SK-N-SH (cell line): ENCODE results near the gene SCN7A. TPM values are rescaled to one million over a fixed set of nuclear protein-coding genes. Genes with fewer than 3 reads are reported as not detected.

Source experiments
- CTCF ChIA-PET: fragments of 300-600, 350-600 bp; formaldehyde crosslinking; extraction: SDS; loops from one replicate; lab custom pipeline; 2021; lab: Yijun Ruan, JAX
- POLR2A ChIA-PET: fragments of 350-600 bp; sonication (Branson Sonifier 250); formaldehyde crosslinking; extraction: SDS; loops from one replicate; lab custom pipeline; 2020; ENCODE audit warnings: antibody characterized with exemption, inconsistent platforms; lab: Yijun Ruan, JAX
- DNase-seq: peaks from one replicate; pipeline ENCODE4 v3.0.0; 2012
- H2AFZ ChIP-seq: fragments of 200-600 bp; sonication (generic); 2 replicates; pipeline ENCODE4 v1.8.1; 2016; ENCODE audit warnings: antibody characterized with exemption, mild to moderate bottlenecking, low read depth
- H3F3A ChIP-seq: fragments of 200-600 bp; sonication (generic); replicated peaks from 2 replicates; pipeline ENCODE3; 2016; ENCODE audit warnings: antibody characterized with exemption, mild to moderate bottlenecking; ENCODE audit not compliant: insufficient read depth
- H3K27ac ChIP-seq, 2 experiments: fragments of 200-500 bp in 1 of 2; fragments of 200-600 bp in 1 of 2; sonication (Bioruptor generic) in 1 of 2; sonication (generic), shearing (Covaris generic) in 1 of 2; 2 replicates each; pipeline versions ENCODE4 v1.5.1 to v1.6.1; 2014 to 2016; ENCODE audit warnings: low read depth in 2 of 2, inconsistent platforms in 1 of 2, low read length in 1 of 2, mild to moderate bottlenecking in 1 of 2, mixed read lengths in 1 of 2
- H3K27me3 ChIP-seq: fragments of 200-600 bp; sonication (generic), shearing (Covaris generic); 2 replicates; pipeline ENCODE4 v1.6.1; 2016; ENCODE audit warnings: mixed run types; ENCODE audit not compliant: insufficient read depth
- H3K36me3 ChIP-seq, 2 experiments: fragments of 200-500 bp in 1 of 2; fragments of 200-600 bp in 1 of 2; sonication (Bioruptor generic) in 1 of 2; sonication (generic) in 1 of 2; replicated peaks in 1 of 2; 2 replicates each; pipeline versions ENCODE3 to v1.5.1; 2014 to 2016; ENCODE audit warnings: low read length in 1 of 2, mild to moderate bottlenecking in 1 of 2; ENCODE audit not compliant: insufficient read depth in 2 of 2, control insufficient read depth in 1 of 2
- H3K4me1 ChIP-seq, 2 experiments: fragments of 200-500 bp in 1 of 2; fragments of 200-600 bp in 1 of 2; sonication (Bioruptor generic) in 1 of 2; sonication (generic), shearing (Covaris generic) in 1 of 2; 2 replicates each; pipeline versions ENCODE4 v1.5.1 to v1.6.1; 2014 to 2016; ENCODE audit warnings: low read depth in 1 of 2, low read length in 1 of 2, mixed run types in 1 of 2; ENCODE audit not compliant: insufficient read depth in 2 of 2, control insufficient read depth in 1 of 2
- H3K4me2 ChIP-seq: fragments of 200-600 bp; sonication (generic), shearing (Covaris generic); 2 replicates; pipeline ENCODE4 v1.6.1; 2017; ENCODE audit warnings: mixed run types
- H3K4me3 ChIP-seq, 2 experiments: fragments of 200-500 bp in 1 of 2; fragments of 200-600 bp in 1 of 2; sonication (Bioruptor generic) in 1 of 2; sonication (generic), shearing (Covaris generic) in 1 of 2; 2 replicates each; pipeline versions ENCODE4 v1.5.1 to v1.8.1; 2014 to 2016; ENCODE audit warnings: low read depth in 2 of 2, inconsistent platforms in 1 of 2, low read length in 1 of 2, mild to moderate bottlenecking in 1 of 2, mixed read lengths in 1 of 2, moderate library complexity in 1 of 2
- H3K79me2 ChIP-seq: fragments of 200-600 bp; sonication (generic); 2 replicates; pipeline ENCODE4 v1.8.1; 2017; ENCODE audit warnings: mild to moderate bottlenecking; ENCODE audit not compliant: insufficient read depth
- H3K9ac ChIP-seq: fragments of 200-600 bp; sonication (generic); 2 replicates; pipeline ENCODE4 v1.6.1; 2017; ENCODE audit warnings: mixed run types
- H3K9me2 ChIP-seq: fragments of 200-600 bp; sonication (generic); 2 replicates; pipeline ENCODE4 v1.6.1; 2017; ENCODE audit warnings: mixed run types
- H3K9me3 ChIP-seq: fragments of 200-600 bp; sonication (generic); 2 replicates; pipeline ENCODE4 v1.6.1; 2017; ENCODE audit warnings: mixed run types, mild to moderate bottlenecking, moderate library complexity
- H4K20me1 ChIP-seq: fragments of 200-600 bp; sonication (generic); 2 replicates; pipeline ENCODE4 v1.6.1; 2017; ENCODE audit warnings: mild to moderate bottlenecking, mixed run types; ENCODE audit not compliant: insufficient read depth
- CHD2 ChIP-seq: fragments of 150-350 bp; IDR thresholded peaks from 2 replicates; pipeline ENCODE4 v1.6.1; 2018; ENCODE audit warnings: low read length; ENCODE audit not compliant: partially characterized antibody
- ELF1 ChIP-seq: IDR thresholded peaks from 2 replicates; pipeline ENCODE4 v1.4.0; 2012
- EZH2phosphoT487 ChIP-seq: fragments of 200-600 bp; sonication (generic); IDR thresholded peaks from 2 replicates; pipeline ENCODE4 v1.6.1; 2017; ENCODE audit warnings: low read depth, mixed run types, mild to moderate bottlenecking, antibody characterized with exemption, moderate library complexity, borderline replicate concordance
- FOSL2 ChIP-seq: IDR thresholded peaks from 2 replicates; pipeline ENCODE4 v1.4.0; 2012; ENCODE audit warnings: low read depth, mild to moderate bottlenecking, moderate library complexity, borderline replicate concordance
- GABPA ChIP-seq: IDR thresholded peaks from 2 replicates; pipeline ENCODE4 v1.4.0; 2012; ENCODE audit warnings: low read depth, mild to moderate bottlenecking
- GATA2 ChIP-seq: sonication (generic); formaldehyde crosslinking; IDR thresholded peaks from 2 replicates; pipeline ENCODE4 v1.5.0; 2020; ENCODE audit warnings: mild to moderate bottlenecking, missing genetic modification reagents
- JUND ChIP-seq: IDR thresholded peaks from 2 replicates; pipeline ENCODE4 v1.4.0; 2012
- MXI1 ChIP-seq: IDR thresholded peaks from 2 replicates; pipeline ENCODE4 v1.6.1; 2012; ENCODE audit warnings: mild to moderate bottlenecking, low read depth, low read length, improper control_type of control experiment
- NFIC ChIP-seq: IDR thresholded peaks from 2 replicates; pipeline ENCODE4 v1.4.0; 2012; ENCODE audit warnings: borderline replicate concordance
- RCOR1 ChIP-seq: fragments of 150-350 bp; IDR thresholded peaks from 2 replicates; pipeline ENCODE4 v1.6.1; 2017; ENCODE audit warnings: antibody characterized with exemption, low read length
- SMC3 ChIP-seq: IDR thresholded peaks from 2 replicates; pipeline ENCODE4 v1.6.1; 2012; ENCODE audit warnings: low read depth, low read length, improper control_type of control experiment
- WGBS: methylation state at CpG from one replicate; pipeline ENCODE4 v1.1.6; 2017; ENCODE audit warnings: low lambda C conversion rate; 5-methylcytosine and 5-hydroxymethylcytosine counted together
- polyA plus RNA-seq, 3 experiments: library from polyadenylated mRNA; depleted of rRNA; stranded (reverse); fragments of >200 nt; gene quantifications; 2 replicates each; pipeline ENCODE4 v1.2.3, GENCODE V29; 2012
- TF ChIP-seq, protein P1 (sequence below): IDR thresholded peaks from 2 replicates; pipeline ENCODE4; 2012
- TF ChIP-seq, protein P2 (sequence below): IDR thresholded peaks from 2 replicates; pipeline ENCODE4 v1.6.1; 2012; ENCODE audit warnings: mild to moderate bottlenecking, low read depth, low read length, moderate library complexity
- TF ChIP-seq, protein P3 (sequence below): fragments of 200-600 bp; sonication (generic); IDR thresholded peaks from 2 replicates; pipeline ENCODE4 v1.6.1; 2017; ENCODE audit warnings: antibody characterized with exemption, mild to moderate bottlenecking, moderate library complexity

Gene SCN7A
- polyA plus RNA-seq, 1 of the 3 experiments (the other 2 are of a cell fraction): 0.02 TPM

DNA sequence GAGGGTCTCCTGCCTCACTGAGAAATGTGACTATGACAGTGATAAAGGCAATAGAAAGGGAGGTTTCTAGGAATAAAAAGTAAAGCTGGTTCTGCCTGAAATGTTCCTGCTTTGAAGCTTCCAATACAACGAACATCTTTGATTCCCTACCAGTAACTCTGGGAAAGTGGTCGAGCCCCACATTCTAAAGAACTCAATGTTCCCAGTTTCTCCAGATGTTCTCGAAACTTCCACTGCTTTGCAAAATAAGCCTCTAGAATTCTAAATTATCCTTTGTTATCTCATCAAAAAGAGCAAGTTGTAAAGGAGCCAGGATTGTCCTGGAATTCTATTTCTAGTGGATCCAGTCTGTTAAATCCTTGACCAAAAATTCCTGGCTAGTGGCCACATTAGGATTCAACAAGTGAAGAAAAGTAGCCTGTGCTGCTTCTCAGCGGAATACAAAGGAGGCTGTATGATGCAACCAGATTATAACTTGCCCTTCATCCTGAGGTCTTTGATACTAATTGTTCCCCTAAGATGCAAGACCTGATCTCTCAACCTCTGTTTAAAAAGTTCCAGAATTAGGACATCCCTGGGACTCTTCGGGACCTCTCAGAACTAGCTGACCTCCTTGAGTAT is 8.4 kb downstream of the SCN7A start:
- ChIA-PET POLR2A (no interaction called here), CTCF (interaction anchor here (0.9 to 1.0 kb wide), 2 partner anchors 10 to 66 kb away, joined by 3 read pairs; no protein-coding TSS in a partner anchor)
- Histone ChIP-seq H3K4me2 (no peak overlapping the region), H3K4me1 (no peaks in the 10 kb centered on the region), H4K20me1 (no peaks in the 10 kb centered on the region), H3K27me3 (no peaks in the 10 kb centered on the region), H3K27ac (no peak overlapping the region), H3K9me2 (no peaks in the 10 kb centered on the region), H3K9ac (no peak overlapping the region), H2AFZ (no peak overlapping the region), H3K9me3 (no peaks in the 10 kb centered on the region)
- no peak for TF ChIP-seq JUND
- TF ChIP-seq, all 33 proteins: peak for 0
- DNase-seq: no peak
- Histone ChIP-seq H3K4me3 (no peak overlapping the region), H3K36me3 (no peaks in the 10 kb centered on the region), H3K79me2 (no peaks in the 10 kb centered on the region), H3F3A (no peaks in the 10 kb centered on the region)
- 49% methylated on average over 5 of the region's 5 CpGs for WGBS

DNA sequence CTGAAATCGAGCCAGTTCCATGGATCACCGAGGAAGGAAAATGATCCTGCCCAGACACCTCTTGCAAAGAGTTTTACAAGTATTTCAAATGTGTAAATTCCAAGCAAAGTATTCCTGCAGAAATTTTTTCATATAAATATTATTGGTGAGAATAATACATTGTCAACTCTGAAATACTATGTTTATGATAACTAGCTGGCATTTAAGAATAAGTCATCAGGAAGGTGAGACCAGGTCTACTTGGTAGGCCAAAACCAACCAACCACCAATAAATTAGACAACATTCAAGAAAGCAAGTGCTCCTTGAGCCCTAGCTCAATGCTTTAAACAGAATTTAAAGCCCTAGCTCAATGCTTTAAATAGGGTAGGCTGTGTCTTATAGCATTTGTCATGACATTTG is 21.7 kb downstream of the SCN7A start:
- 75% methylated on average over 2 of the region's 2 CpGs for WGBS
- no peaks in the 10 kb centered on the region for H3F3A ChIP-seq
- H3K4me2 ChIP-seq: no peak overlapping the region
- no peaks in the 10 kb centered on the region for H3K36me3 ChIP-seq
- CTCF ChIA-PET: interaction anchor here (1.0 kb wide), 1 partner anchor 45 kb away, joined by 3 read pairs; no protein-coding TSS in a partner anchor
- no peak for DNase-seq
- no peaks in the 10 kb centered on the region for H3K27me3 ChIP-seq
- no peak overlapping the region for H2AFZ ChIP-seq
- no peaks in the 10 kb centered on the region for H4K20me1 ChIP-seq
- no peak for TF ChIP-seq ELF1
- no peak for TF ChIP-seq MXI1
- no peak for TF ChIP-seq CHD2
- TF ChIP-seq SMC3: no peak
- TF ChIP-seq GATA2 (CRISPR knock-in tag): no peak
- TF ChIP-seq NFIC: no peak
- no peak overlapping the region for H3K27ac ChIP-seq
- no peak overlapping the region for H3K4me3 ChIP-seq
- H3K9me3 ChIP-seq: no peaks in the 10 kb centered on the region
- POLR2A ChIA-PET: no interaction called here
- 0 out of 2 replicates have a peak, but pooled peaks cover 2% of the 10 kb centered on the region for H3K9me2 ChIP-seq
- H3K79me2 ChIP-seq: no peaks in the 10 kb centered on the region
- no peaks in the 10 kb centered on the region for H3K4me1 ChIP-seq
- no peak overlapping the region for H3K9ac ChIP-seq

DNA sequence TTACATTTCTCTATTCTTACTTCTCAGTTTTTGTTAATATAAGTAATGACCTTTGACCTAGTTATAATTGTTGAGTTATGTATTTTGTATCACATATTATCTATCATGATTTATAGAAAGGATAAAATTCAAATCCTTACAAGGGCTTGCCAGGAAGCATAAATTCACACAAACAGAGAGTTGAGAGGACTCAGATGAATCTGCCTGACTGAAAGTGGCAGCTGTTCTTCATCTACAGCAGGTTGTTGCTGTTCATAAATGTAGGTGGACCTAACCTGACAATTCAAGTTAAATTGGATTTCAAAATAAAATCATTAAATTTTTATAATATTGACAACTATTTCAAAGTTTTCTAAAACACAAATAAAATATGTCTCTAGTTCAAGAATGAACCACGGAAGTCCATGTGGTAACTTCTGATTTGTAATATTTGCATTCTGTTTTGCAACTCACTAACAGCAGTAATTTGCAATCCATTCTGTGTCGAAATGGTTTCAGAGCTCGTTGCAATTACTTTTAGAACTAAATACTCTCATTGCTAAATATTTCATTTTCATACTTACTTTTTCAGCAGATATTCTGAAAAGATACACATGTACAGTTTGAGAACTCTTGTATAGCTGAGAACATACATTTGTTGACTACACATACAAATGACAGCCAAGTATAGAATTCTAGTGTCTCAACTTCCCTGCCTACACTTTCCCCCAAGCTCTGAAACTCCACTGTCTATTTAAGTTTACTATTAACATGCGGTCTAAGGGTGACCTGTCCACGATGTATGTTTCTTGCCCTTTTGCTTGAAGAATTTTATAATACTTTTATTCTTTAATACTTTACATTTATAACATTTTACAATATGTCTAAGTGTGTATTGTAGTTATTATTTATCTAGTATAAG is 25.7 kb downstream of the SCN7A start:
- Histone ChIP-seq H3K27me3 (no peaks in the 10 kb centered on the region), H3K79me2 (no peaks in the 10 kb centered on the region), H3K9ac (no peak overlapping the region), H3F3A (no peaks in the 10 kb centered on the region), H3K4me1 (no peaks in the 10 kb centered on the region), H2AFZ (no peak overlapping the region), H3K36me3 (no peaks in the 10 kb centered on the region), H3K9me3 (no peaks in the 10 kb centered on the region), H4K20me1 (no peaks in the 10 kb centered on the region), H3K9me2 (0 out of 2 replicates have a peak, but pooled peaks cover 2% of the 10 kb centered on the region), H3K27ac (no peak overlapping the region), H3K4me3 (no peak overlapping the region), H3K4me2 (no peak overlapping the region)
- ChIA-PET POLR2A (no interaction called here), CTCF (no interaction called here)
- no peak for DNase-seq
- 69% methylated on average over 5 of the region's 5 CpGs for WGBS
- TF ChIP-seq ELF1: no peak
- TF ChIP-seq FOSL2: no peak
- TF ChIP-seq EZH2phosphoT487: no peak
- TF ChIP-seq RCOR1: no peak
- TF ChIP-seq, protein P1, sequence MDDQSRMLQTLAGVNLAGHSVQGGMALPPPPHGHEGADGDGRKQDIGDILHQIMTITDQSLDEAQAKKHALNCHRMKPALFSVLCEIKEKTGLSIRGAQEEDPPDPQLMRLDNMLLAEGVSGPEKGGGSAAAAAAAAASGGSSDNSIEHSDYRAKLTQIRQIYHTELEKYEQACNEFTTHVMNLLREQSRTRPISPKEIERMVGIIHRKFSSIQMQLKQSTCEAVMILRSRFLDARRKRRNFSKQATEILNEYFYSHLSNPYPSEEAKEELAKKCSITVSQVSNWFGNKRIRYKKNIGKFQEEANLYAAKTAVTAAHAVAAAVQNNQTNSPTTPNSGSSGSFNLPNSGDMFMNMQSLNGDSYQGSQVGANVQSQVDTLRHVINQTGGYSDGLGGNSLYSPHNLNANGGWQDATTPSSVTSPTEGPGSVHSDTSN: no peak
- TF ChIP-seq, protein P2, sequence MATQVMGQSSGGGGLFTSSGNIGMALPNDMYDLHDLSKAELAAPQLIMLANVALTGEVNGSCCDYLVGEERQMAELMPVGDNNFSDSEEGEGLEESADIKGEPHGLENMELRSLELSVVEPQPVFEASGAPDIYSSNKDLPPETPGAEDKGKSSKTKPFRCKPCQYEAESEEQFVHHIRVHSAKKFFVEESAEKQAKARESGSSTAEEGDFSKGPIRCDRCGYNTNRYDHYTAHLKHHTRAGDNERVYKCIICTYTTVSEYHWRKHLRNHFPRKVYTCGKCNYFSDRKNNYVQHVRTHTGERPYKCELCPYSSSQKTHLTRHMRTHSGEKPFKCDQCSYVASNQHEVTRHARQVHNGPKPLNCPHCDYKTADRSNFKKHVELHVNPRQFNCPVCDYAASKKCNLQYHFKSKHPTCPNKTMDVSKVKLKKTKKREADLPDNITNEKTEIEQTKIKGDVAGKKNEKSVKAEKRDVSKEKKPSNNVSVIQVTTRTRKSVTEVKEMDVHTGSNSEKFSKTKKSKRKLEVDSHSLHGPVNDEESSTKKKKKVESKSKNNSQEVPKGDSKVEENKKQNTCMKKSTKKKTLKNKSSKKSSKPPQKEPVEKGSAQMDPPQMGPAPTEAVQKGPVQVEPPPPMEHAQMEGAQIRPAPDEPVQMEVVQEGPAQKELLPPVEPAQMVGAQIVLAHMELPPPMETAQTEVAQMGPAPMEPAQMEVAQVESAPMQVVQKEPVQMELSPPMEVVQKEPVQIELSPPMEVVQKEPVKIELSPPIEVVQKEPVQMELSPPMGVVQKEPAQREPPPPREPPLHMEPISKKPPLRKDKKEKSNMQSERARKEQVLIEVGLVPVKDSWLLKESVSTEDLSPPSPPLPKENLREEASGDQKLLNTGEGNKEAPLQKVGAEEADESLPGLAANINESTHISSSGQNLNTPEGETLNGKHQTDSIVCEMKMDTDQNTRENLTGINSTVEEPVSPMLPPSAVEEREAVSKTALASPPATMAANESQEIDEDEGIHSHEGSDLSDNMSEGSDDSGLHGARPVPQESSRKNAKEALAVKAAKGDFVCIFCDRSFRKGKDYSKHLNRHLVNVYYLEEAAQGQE: no peak
- no peak for TF ChIP-seq GABPA
- TF ChIP-seq, protein P3, sequence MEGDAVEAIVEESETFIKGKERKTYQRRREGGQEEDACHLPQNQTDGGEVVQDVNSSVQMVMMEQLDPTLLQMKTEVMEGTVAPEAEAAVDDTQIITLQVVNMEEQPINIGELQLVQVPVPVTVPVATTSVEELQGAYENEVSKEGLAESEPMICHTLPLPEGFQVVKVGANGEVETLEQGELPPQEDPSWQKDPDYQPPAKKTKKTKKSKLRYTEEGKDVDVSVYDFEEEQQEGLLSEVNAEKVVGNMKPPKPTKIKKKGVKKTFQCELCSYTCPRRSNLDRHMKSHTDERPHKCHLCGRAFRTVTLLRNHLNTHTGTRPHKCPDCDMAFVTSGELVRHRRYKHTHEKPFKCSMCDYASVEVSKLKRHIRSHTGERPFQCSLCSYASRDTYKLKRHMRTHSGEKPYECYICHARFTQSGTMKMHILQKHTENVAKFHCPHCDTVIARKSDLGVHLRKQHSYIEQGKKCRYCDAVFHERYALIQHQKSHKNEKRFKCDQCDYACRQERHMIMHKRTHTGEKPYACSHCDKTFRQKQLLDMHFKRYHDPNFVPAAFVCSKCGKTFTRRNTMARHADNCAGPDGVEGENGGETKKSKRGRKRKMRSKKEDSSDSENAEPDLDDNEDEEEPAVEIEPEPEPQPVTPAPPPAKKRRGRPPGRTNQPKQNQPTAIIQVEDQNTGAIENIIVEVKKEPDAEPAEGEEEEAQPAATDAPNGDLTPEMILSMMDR: no peak
